ENCODE data around the gene PHEX.

GRCh38 chrX:22039541-22039940 lies 7.4 kb downstream of the PHEX start:
- TF ChIP-seq CTCF (IDR thresholded peaks at IDR 0.05; ENCODE audit: low read depth, low read length), result no peak
- TF ChIP-seq MAX (IDR thresholded peaks at IDR 0.05; ENCODE audit: low read depth, low read length), result no peak
- TF ChIP-seq POLR2A (IDR thresholded peaks at IDR 0.05; ENCODE audit: extremely low read depth, insufficient read length), result no peak
- TF ChIP-seq MYC (IDR thresholded peaks at IDR 0.05; ENCODE audit: low read depth, low read length), result no peak

All from NB4 (cell line).